Left renal cortex interstitium (tissue), 4 donors: ENCODE results near the gene GAS2L1. TPM values are rescaled to one million over a fixed set of nuclear protein-coding genes. Genes with fewer than 3 reads are reported as not detected.
"Not testable (repeated sequence)": the region's sequence is repeated elsewhere in the genome, so short reads cannot be mapped to it uniquely, and the experiment has no call there.

Source experiments
- DNase-seq, 4 donors: peaks; one replicate each; pipeline ENCODE4 v3.0.0-alpha.2; 2013; ENCODE audit warnings: low read depth in 4 of 4, low spot score in 2 of 4, missing footprints in 1 of 4
- polyA plus RNA-seq, 4 donors: library from polyadenylated mRNA; unstranded; fragments of 120-200 nt; gene quantifications; one replicate each; pipeline ENCODE4 v1.2.1, GENCODE V29; 2013; ENCODE audit not compliant: insufficient read length in 4 of 4

GAS2L1 gene
- polyA plus RNA-seq, 4 donors = 5.4 to 11.4 (median 8.5) TPM

DNA sequence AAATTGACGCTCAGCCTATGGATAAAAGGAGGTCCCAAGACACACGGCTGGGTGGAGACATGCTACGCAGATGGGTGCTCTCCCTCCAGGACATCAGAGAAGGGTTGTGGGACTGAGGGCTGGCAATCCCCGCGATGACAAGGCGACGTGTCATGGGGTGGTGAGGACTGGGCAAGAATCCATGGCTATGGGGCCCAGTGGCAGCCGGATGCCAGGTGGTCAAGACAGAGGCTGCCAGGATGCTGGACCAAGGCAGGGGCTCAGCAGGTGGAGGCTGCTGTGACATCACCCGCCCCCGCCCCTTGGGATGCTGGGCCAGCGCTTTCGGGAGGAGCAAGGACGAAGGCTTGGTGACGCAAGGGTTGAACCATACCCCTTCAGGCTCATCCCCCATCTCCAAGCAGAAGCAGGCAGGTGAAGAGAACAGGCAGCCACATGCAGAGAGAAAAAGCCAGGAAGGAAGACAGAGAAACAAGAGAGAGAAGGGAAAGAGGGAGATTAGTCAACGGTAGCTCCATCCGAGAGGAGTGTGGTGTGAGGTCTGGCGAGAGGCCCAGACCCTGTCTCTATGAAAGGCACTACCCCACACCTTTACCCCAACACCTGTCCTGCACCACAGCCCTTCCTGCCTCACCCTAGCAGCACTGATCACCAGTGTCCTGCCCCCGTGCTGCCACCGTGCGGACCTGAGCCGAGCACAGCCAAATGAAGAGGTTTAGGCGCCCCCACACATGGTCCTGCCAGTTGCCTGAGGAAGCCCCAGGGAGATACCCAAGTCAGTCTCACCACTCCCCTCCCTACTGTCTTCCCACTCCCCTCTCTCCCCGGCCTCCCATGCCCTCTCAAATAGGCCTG, 33.2 kb downstream of the GAS2L1 start:
- no peak for DNase-seq

DNA sequence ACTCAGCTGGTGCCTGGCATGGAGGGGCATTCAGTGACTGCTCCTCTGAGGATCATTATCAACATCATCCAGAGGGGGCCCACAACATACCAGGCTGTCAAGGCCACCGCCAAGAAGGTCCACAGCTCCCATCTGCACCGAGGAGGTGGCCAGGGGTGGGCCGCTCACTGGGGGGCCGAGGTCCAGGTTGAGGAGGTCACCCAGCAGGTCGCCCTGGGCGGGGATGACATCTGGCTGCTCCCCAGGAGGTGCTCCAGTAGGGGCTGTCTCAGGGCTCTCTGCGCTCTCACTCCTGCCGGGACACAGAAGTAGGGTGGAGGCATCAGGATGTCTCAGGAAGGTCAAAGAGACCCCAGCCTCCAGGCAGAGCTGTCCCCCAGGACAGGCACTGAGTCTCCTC, 34.1 kb downstream of the GAS2L1 start:
- DNase-seq = no peak

DNA sequence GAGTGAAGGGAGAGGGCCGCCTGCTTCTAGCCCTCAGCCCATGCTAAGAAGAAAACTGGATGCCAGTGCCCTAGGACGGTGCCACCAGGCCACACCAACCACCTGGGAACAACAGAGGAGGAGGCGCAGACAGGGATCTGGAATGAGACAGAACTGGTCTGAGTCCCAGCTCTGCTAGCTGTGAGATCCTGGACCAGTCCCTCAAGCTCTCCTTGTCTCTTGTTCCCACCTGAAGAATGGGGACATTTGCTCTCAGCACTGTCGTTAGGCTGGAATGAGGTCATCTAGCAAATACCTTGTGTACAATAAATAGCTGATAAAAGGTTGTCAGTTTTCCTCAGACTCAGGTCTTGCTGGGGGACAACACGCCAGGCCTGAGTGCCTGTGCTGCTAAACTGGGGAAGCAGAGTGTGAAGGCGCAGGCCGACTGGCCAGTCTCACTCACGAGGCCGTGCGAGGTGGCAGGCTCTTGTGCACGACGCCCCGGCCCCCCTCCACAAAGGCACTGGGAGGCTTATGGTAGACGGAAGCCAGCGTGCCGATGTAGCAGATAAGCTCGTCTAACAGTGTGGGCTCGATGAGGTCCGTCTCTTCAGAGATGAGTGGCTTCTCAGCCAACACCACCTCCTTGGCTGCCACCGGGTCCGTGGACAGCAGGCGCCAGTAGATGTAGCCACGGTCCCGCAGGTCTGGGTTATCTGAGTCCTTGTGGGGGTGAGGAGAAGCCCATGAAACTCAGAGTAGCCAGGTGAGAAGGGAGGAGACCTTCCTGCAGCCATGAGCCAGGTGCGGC, 34.8 kb downstream of the GAS2L1 start:
- DNase-seq = no peak

DNA sequence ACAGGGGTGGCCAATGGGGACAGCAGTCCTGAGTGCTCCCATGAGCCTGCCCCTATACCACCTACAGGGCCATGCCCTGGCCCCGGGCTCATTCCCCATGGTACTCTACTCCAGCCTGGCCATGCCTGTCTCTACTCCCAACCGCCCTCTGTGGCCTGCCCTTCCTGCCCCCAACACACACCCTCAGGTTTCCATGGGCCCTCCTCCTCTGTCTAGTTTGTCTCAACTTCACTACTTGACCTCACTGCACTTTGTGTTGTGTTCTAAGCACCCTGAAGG, 35.3 kb downstream of the GAS2L1 start:
- no peak for DNase-seq

DNA sequence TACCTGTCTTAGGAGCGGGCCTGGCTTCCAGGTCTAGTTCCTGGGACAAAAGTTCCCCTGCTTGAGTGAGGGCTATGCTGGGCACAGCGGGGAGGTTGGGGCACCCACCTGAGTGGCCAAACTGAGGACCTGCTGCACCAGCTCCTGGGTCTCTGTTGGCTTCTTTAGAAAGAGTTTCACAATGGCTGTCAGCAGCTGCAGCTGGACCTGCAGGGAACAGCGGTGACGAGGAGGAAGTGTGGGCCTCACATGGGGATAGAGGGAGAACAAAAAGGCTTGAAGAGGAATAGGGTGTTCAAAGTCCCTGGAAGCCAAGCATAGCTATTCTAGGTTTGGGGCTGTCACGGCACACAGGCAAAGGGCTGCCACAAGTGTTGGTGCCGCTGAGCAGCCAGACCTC, 35.7 kb downstream of the GAS2L1 start:
- no peak for DNase-seq

DNA sequence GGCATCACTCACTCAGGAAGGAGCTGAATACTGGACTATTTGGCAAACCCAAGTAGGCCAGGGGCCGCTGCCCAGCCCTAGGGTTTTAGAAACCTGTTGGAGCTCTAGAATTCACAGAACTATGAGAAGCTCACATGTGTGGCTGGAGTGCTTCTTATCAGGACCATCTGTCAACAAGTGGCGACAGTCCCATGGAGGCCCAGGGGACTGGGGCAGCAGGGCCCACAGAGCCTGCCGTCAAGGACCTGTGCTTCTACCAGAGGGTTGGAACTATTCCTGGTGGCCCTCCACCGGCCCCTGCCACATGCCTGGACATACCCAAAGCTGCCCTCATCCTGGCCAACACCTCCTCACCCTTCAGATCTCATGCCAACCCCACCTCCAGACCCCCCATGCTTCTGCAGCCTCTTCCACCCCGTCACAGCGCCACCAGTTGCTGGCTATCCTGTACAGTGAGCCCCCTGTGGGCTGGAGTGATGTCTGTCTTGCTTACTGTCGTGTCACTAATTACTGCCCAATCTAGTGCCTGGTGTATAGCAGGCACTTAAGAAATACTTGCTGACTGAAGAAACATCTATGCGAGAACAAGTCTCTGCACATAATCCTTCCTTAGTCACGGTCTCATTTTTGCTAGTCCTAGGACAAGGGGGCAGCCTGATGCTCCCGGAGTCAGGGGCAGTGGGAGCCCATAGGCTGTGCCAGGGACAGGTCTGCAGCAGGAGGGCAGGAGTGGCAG, 36.3 kb downstream of the GAS2L1 start:
- no peak for DNase-seq

DNA sequence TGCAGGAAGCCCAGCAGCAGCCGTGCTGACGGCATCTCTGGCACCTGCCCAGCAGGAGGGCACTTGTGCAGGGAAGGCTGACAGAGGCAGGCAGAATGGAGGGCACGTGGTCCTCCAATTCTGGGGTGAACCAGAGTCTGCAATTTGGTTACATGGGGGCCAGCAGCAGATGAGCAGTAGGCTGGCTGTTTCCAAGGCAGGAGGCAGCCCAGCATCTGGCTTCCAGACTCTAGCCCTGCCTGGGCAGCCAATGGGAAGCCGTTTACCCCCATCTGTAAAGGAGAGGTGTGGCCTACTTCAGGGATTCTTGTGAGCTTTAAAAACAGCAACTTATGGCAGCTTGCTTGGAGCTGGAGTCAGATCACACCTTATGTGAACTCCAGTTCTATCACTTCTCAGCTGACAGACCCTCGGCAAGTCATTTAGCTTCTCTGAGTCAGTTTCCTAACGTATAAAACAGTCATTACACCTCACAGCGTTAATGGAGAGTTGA, 36.9 kb downstream of the GAS2L1 start:
- DNase-seq = no peak

DNA sequence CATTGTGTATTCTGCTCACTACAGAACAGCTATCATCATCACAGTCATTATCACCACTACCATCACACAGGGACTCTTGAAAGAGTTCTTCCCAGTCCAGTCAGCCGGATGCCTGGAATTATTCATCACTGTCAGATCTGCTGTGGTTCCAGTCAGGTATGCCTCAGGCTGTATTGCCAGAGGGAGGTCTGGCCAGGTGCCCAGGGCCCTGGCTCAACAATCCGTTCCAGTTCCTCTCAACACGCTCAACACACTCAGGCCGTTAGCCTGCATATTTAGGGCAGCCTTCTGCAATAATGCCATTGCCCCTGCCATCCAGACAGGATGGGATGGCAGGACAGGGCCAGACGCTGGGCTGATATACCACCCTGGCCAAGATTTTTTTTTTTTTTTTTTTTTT, 37.7 kb downstream of the GAS2L1 start:
- no peak for DNase-seq

DNA sequence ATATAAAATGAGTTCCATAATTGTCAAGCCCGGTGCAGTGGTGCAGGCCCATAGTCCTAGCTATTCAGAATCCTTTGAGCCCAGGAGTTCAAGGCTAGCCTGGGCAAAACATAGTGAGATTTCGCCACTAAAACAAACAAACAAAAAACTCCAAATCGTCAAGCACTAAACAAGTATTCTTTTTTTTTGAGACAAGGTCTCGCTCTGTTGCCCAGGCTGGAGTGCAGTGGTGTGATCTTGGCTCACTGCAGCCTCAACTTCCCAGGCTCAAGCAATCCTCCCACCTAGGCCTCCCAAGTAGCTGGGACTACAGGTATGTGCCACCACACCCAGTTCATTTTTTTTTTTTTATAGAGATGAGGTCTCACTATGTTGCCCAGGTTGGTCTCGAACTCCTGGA, 38.4 kb downstream of the GAS2L1 start:
- DNase-seq = not testable (repeated sequence)

DNA sequence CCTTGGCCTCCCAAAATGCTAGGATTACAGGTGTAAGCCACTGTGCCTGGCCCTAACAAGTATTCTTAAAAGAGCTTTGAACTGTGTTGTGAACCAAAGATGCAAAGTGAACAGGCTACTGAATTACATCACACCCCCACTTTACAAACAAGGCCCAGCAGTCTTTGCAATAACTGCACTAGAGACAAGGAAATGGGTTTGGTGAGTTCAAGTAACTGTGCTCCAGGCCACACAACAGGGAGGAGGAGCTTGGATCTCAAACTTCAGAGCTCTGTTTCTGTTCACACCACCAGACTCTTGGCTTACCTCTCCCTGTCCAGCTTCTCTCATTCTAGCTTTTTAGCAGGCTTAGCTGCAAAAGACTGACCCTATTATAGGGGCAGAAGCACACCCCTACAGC, 39.5 kb downstream of the GAS2L1 start:
- DNase-seq = no peak

DNA sequence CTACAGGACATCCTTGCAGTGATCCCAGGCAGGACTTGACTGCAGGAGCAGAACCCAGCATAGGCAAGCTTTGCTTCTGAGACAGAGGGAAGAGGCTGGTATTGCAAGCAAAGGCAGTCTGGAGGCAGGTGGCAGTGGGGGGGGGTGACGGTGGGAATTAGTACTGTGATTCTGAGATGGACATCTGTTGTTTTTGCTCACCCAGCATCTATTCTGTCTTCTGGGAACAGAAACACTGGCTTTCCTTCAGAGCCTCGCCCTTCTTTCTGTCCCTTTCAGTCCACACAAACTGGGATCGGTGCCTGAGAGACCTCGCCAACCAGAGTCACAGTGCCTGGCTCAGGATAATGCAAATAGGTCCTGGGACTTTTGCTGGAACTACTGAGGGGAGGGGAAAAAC, 40.2 kb downstream of the GAS2L1 start:
- DNase-seq = no peak

DNA sequence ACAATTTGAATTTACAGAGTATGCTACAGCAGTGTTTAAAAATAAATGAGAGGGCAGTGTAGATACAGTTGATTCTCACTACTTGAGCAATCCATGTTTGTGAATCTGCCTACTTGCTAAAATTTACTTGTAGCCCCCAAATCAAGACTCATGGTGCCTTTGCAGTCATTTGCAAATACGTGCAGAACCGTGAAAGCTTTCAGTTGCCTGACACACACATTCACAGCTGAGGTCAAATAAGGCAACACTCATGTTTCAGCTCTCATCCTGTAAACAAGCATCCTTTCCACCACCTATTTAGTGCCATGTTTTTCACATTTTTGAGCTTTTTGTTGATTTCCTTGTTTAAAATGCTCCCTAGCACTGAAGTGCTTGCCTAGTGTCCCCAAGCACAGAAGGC, 41.6 kb downstream of the GAS2L1 start:
- DNase-seq = no peak

DNA sequence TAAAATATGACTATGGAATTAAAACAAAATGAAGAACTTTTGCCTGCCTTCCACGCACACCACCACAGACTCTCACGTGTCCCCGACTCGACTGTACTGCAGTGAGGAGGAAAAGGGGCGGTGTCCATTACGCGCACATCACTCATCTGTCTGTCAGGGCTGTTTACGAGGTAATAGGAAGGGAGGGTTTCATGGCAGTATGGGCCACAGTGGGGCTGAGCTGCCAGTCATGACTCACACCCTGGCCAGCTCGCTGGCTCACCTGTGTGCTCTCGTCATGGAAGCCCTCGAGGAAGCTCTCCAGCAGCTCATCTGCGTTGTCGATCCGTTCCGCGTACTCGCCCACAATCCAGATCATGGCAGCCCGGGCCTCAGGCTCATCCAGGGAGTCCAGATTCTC, 42.5 kb downstream of the GAS2L1 start:
- DNase-seq = no peak

DNA sequence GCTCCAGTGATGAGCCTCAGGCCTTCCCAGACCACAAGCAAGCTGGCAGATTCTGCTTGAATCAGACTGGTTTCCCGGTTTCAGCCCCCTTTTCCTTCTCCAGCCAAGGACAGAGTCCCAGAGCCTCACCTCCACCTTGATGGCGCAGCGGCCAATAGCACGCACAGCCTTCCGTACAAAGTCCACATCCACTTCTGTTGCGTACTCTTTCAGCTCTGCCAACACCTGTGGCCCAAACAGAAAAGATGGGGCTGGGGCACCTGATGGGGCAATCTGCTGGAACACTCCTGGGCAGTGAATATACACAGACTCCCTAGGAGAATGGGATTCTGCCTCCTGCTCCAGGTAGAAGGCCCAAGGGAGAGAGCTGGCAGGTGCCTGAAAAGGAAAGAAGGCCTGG, 44.6 kb downstream of the GAS2L1 start:
- no peak for DNase-seq

DNA sequence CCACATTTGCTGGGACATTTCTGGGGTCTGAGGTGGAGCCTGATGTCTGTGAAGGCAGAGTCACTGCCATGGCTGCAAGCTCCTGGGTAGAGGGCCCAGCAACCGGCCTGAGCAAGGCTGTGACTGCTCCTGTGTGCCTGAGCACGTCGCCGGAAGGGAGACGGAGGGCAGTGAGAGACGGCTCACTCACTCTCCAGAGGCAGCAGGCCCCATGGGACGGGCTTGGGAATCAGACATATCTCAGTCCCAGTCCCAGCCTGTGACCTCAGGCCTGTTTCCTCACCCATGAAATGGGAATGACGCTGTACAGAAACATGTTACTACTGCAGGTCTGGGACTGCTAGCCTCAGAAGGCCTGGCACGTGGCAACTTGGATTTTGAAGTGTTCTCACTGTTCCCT, 45.4 kb downstream of the GAS2L1 start:
- DNase-seq = no peak

DNA sequence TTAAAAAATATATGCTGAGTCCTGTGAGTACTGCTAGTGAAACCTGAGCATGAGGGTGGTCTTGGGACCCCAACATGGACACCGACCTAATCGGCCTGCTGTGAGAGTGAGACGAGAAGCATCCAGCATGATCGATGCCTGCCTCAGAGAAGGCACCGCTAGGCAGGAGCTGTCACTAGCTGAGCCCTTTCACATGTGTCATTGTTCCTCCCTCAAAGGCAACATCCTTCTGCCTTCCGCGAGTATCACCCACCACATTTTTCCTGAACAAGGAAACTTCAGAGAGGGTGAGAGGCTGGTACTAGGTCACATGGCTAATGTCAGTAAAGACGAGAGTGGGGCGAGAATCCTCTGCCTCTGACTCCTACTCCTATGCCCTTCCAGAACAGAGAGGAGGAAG, 46.3 kb downstream of the GAS2L1 start:
- no peak for DNase-seq

DNA sequence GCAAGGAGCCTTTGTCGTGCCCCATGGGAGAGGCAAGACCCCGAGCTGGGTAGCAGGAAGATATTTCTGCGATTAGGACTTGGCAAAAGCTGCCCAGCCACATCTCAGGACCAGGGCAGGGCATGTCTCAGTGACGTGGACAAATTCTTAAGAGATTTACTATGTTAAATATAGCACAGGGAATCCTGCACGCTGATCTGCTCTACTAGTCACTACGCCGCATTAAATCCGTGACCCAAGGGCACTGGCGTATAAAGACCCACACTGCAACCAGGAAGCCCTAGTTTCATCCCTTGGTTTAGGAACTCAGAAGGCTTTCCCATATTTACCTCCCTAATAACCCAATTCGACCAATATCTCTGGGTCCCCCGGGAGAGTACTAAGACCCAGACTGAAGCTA, 46.8 kb downstream of the GAS2L1 start:
- no peak for DNase-seq

DNA sequence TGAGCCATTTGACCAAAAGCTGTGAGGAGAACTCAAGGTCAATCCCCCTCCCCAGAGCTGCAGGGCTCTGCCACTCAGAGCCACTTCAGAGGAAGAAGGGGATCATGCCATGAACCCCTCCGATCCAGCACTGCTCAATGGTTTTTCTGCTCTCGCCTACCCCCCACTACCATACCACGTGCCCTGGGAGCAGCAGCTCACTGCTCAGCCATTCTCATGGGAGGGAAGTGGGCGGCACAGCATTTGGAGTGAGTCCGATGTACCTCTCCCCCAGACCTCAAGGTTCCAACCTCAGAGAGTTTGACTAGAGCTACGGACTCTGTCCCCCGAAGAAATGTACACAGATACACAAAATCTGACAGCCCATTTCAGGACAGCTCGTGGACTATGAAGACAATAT, 47.4 kb downstream of the GAS2L1 start:
- no peak for DNase-seq

DNA sequence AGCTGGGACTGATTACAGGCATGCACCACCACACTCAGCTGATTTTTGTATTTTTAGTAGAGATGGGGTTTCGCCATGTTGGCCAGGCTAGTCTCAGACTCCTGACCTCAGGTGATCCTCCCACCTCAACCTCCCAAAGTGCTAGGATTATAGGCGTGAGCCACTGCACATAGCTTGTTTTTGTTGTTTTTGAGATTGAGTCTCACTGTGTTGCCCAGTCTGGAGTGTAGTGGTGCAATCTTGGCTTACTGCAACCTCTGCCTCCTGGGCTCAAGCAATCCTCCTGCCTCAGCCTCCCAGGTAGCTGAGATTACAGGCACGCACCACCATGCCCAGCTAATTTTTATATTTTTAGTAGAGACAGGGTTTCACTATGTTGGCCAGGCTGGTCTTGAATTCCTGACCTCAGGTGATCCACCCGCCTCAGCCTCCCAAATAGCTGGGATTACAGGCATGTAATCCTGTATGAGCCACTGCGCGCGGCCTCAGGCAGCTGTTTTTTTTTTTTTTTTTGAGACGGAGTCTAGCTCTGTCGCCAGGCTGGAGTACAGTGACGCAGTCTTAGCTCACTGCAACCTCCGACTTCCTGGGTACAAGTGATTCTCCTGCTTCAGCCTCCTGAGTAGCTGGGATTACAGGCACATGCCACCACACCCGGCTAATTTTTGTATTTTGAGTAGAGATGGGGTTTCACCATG, 50.9 kb downstream of the GAS2L1 start:
- DNase-seq = not testable (repeated sequence)

DNA sequence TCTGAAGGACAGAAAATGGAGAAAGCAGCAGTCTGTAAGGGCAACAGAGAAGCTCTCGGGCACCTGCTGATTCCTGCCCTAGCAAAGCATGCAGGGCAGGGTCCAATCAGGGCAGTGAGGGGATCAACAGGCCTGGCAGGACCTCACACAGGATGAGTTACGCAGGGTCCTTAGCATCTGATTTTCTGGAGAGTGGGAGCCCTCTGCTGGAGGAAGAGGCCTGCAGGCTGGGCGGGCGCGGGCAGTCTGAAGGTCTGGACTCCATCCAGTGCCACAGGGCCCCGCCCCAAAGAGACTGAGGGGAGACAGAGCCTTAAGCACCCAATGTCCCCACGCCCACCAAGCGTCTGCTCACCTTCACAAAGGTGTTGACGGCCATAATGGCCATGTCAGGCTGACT, 53.0 kb downstream of the GAS2L1 start:
- peak in 1 of 4 donors; percentile 14 for DNase-seq
